Measurements from ENCODE around the gene LRBA. TPM values are rescaled to one million over a fixed set of nuclear protein-coding genes. Genes with fewer than 3 reads are reported as not detected.

LRBA gene
- total and polyA plus RNA-seq, 9 of the 15 experiments (the other 6 are each of a cell fraction or from before 2014, with no cell fraction given) = 24.2 to 88.7 (median 59.7) TPM

GRCh38 chr4:150461957-150462356 lies 553.1 kb downstream of the LRBA start:
- Histone ChIP-seq H3K9me3 (replicated peaks; ENCODE audit: control insufficient read depth, insufficient read depth, low read depth, low read length) (no peaks in the 10 kb centered on the region), H3K4me3 (no peak overlapping the region), H3K27ac (ENCODE audit: extremely low read depth, low read depth, low read length) (no peak overlapping the region), H3K9me1 (ENCODE audit: control insufficient read depth, insufficient read depth, low read length) (no peaks in the 10 kb centered on the region), H3K4me2 (ENCODE audit: insufficient read depth, low read length) (no peak overlapping the region), H3K36me3 (ENCODE audit: control insufficient read depth, insufficient read depth, low read length) (no peaks in the 10 kb centered on the region), H3K27me3 (ENCODE audit: control insufficient read depth in 2 of 2, insufficient read depth in 2 of 2, low read length in 2 of 2) (no peaks in the 10 kb centered on the region), H4K20me1 (replicated peaks; ENCODE audit: control insufficient read depth, insufficient read depth, low read length) (no peaks in the 10 kb centered on the region), H2AFZ (ENCODE audit: low read depth, low read length) (no peak overlapping the region), H3K79me2 (ENCODE audit: control insufficient read depth, insufficient read depth, low read length) (no peaks in the 10 kb centered on the region), H3K4me1 (replicated peaks in 1 of 2; ENCODE audit: control insufficient read depth in 2 of 2, insufficient read depth in 2 of 2, low read length in 2 of 2) (no peaks in the 10 kb centered on the region), H3K9ac (ENCODE audit: insufficient read depth in 1 of 2, low read depth in 2 of 2, low read length in 2 of 2) (no peak overlapping the region)
- no peak for DNase-seq (ENCODE audit: extremely low read depth in 1 of 4, low spot score in 3 of 4)
- TF ChIP-seq ZHX1 (conservative IDR thresholded peaks at IDR 0.05; ENCODE audit: low read length) (no peak), HDAC8 (tag; IDR thresholded peaks at IDR 0.05) (no peak), USF2 (CRISPR knock-in tag; IDR thresholded peaks at IDR 0.05) (no peak), RBM34 (IDR thresholded peaks at IDR 0.05; ENCODE audit: borderline replicate concordance, insufficient read depth, low read length) (no peak), TAL1 (IDR thresholded peaks at IDR 0.05) (no peak), ZNF311 (CRISPR knock-in tag; IDR thresholded peaks at IDR 0.05) (no peak), SOX6 (IDR thresholded peaks at IDR 0.05) (no peak), ZEB2 (IDR thresholded peaks at IDR 0.05) (no peak), ELK3 (CRISPR knock-in tag; IDR thresholded peaks at IDR 0.05) (no peak), ZNF143 (CRISPR knock-in tag; IDR thresholded peaks at IDR 0.05) (no peak), CBX8 (IDR thresholded peaks at IDR 0.05; ENCODE audit: borderline replicate concordance, extremely low read depth, low read depth, low read length, poor library complexity, severe bottlenecking) (no peak), SAFB2 (IDR thresholded peaks at IDR 0.05; ENCODE audit: borderline replicate concordance, low read depth, low read length, severe bottlenecking) (no peak), E2F8 (IDR thresholded peaks at IDR 0.05; ENCODE audit: low read depth, partially characterized antibody) (no peak)
- no peak for FAIRE-seq
- 100% methylated on average over 1 of the region's 1 CpG for WGBS (ENCODE audit: insufficient coverage, low coverage, missing lambda C conversion rate)
- ATAC-seq = no peak
- ChIA-PET CTCF (ENCODE audit: low intra/inter-chr PET ratio) (no interaction called here), POLR2A (no interaction called here)
- intact Hi-C loops (cut with micrococcal nuclease) (no loop called here), in situ Hi-C loops (cut with MboI) (no loop called here)
- no TSS peak for BruUV-seq (replicated peaks)

All from K562 (cell line).